NCI-H2196 treated with DMSO at 0.1 percent for 48 hours (cell line): ENCODE measurements around the gene FBXL13.
"Not testable (repeated sequence)": the region's sequence is repeated elsewhere in the genome, so short reads cannot be mapped to it uniquely, and the experiment has no call there.

Experiments
- DNase-seq: peaks from one replicate; lab custom pipeline; 2025; ENCODE audit not compliant: unreplicated experiment; lab: John Stamatoyannopoulos, UW

Gene FBXL13

DNA sequence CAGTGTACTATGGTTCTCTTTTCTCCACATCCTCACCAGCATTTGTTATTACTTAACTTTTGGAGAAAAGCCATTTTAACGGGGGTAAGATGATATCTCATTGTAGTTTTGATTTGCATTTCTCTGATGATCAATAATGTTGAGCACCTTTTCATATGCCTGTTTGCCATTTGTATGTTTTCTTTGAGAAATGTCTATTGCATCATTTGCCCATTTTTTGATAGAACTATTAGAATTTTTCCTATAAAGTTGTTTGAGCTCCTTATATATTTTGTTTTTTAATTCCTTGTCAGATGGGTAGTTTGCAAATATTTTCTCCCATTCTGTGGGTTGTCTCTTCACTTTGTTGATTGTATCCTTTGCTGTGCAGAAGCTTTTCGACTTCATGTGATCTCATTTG lies 172.5 kb downstream of the FBXL13 start:
- DNase-seq = not testable (repeated sequence)

DNA sequence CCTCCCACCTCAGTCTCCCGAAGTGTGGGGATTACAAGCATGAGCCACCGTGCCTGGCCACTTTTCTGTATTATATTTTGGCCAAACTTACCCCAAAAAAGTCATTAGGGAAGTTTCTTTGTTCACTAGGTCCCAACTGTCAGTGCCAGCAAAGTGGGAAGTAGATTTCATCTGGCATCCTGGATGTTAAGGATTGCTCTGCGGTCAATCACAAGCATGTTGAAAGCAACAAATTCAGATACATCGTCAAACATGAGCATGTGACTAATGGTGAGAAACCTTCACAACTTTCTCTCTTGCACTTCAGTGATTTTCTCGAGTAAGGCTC lies 176.1 kb downstream of the FBXL13 start:
- no peak for DNase-seq

- DNase-seq = no peak
These were observed 176.6 kb downstream of the FBXL13 start for GRCh38 chr7:102897856-102898531.

DNA sequence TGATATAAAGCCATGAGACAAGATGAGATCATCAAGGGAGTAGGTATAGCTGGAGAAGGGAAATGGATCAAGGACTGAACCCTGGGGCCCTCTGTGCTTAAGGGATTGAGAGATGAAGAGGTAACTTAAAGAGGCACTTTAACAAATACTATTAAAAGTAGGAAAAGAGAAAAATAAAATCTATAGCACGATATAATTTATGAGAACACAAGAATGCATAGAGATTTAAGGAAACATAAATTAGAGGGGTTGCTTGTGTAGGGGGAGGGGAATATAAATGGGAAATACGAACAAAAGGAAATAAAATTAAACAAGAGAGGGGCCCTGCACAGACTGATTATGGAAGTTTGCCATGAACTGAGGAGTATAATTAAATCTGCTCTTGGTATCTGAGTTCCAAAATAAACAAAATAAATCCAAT lies 177.4 kb downstream of the FBXL13 start:
- no peak for DNase-seq

- no peak for DNase-seq
These were observed 178.0 kb downstream of the FBXL13 start for GRCh38 chr7:102896585-102896984.

DNA sequence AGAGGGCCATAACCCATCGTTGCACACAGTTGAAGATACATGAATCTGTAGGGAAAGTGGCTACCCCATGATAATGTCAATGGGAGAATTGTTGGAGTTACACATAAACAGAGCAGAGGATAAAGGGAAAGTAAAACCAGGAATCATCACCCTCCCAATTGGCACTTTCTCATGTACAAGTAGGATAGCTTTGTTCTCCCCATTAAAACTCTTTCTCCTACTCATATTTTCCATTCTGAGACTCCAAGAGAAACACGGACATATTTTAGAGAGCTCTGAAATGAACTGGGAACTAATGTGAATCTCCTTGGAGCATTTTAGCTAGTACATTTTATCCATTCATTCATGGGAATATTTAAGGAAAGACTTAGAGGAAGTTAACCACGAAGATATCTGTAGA lies 179.0 kb downstream of the FBXL13 start:
- DNase-seq = no peak

DNA sequence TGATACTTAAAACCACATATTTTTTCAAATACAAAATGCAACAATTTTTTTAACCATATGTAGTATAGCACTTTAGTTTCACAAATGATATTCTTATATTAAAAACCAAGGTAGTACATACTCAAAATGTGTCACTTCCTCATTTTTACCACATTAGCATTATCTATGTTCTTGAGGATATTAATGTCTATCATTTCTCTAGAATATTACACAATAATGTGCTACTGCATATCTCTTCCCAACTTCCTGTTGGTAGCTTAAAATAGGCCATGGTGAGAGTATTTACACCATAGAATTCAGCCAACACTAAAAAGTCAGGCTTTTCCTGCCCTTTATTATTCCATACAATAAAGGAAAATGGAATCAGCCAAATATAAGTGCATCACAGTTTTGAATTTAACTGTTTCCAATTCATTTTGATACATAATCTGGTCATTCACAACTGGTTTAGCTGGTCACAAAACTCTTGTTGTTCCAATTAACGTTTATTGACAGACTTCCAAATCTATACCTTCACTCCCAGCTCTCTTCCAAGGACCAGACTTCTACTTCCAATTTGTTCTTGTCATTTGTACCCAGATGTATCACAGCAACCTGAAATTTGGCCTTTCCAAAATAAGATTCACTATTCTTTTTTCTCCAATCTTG lies 181.8 kb downstream of the FBXL13 start:
- DNase-seq = no peak

- no peak for DNase-seq
These were observed 182.8 kb downstream of the FBXL13 start for GRCh38 chr7:102891693-102892261.

GRCh38 chr7:102890971-102891692 lies 183.5 kb downstream of the FBXL13 start:
- no peak for DNase-seq

DNA sequence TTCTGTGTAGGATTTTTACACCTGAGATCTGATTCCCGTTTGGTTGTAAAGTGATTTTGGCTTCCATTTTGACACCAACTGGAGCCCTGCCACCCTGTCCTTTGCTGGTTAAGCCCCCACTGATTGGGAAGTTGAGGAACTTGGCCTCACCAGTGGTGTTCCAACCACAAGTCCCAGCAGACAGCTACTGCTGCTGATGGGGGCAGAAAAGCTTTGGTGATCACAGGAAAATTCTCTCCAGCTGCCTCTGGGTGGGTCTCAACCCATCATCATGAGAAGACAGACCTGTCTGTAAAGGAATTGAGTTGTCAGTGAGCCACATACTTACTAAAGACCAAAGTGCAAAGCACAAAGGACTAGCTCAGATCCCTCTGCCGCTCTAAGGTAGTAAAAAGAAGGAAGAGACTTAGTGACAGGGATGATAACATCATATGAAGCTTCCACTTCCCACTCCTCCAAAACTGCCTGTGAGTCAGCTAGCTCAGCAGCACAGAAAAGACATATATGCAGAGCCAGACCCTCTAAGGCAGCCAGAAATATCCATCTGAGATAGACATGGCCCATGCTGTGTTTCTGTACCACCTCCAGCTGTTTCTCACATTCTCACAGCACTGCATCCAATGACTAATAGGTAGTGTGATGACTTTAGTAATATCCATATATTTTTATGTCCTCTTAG lies 184.2 kb downstream of the FBXL13 start:
- DNase-seq = no peak

DNA sequence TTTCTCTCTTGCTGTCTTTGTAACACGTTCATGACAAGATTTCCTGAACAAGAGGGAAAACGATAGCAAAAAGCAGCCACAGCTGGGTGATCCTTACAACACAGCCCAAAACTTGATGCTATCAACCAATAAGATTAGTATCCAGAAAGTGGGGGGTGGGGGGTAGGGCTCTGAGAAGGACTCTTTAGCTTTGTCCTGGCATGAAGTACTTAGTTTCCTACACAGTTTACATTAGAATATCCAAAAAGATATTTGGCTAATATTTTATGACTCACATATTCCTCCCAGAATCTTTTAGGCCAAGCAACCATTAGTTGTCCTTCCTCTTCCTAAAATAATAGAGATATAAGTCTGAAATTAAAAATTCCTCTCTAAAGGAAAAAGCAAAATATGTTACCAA lies 184.7 kb downstream of the FBXL13 start:
- no peak for DNase-seq

DNA sequence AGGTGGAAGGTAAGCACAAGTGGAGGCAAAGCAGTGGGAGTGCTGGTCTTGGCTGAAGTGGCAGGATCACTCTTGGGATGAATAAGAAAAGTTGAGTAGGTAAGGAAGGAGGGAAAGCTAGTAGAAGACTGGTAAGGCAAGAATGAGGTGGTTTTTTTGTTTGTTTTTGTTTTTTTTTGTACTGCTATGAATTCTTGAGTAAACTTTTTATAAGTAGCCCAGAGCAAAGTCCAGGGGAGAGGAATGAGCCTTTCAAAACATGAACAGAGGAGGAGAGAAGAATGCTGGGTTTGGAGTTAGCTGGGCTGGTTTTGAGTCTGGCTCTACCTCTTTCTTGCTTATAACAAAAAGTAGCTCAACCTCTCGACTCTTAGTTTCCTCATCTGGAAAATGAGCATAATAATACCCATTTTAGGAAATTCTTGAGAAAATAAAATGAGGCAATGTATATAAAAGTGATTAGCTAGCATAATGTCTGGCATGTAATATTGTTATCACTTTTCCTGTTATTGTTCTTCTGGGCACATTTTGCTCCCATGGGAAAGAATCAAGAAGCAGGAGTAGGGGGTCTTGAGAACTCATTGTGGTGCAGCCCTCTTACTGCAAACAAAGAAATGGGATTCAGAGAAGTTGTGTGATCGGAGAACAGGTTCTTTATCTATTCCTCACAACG lies 185.9 kb downstream of the FBXL13 start:
- no peak for DNase-seq

- DNase-seq = no peak
These were observed 191.3 kb downstream of the FBXL13 start for GRCh38 chr7:102883098-102883860.

GRCh38 chr7:102875700-102876295 lies 198.8 kb downstream of the FBXL13 start:
- DNase-seq = no peak

DNA sequence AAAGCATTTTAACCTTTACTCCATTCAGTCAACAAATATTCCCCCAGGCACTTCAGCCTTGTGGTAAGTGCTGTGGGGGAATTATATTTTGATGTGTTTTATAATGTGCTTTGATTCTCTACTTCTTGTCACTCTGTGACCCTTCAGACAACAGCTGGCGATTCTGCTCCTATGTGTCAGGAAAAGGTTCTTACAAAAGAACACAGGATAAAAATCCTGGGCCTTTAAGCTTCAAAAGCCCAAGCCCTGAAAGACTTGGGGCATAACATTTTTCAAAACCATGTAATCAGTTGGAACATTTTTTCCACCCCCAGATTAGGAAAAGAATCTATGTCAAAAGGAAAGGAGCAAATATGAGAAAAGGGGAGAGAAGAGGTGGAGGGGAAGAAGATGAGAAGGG lies 199.6 kb downstream of the FBXL13 start:
- DNase-seq = no peak

DNA sequence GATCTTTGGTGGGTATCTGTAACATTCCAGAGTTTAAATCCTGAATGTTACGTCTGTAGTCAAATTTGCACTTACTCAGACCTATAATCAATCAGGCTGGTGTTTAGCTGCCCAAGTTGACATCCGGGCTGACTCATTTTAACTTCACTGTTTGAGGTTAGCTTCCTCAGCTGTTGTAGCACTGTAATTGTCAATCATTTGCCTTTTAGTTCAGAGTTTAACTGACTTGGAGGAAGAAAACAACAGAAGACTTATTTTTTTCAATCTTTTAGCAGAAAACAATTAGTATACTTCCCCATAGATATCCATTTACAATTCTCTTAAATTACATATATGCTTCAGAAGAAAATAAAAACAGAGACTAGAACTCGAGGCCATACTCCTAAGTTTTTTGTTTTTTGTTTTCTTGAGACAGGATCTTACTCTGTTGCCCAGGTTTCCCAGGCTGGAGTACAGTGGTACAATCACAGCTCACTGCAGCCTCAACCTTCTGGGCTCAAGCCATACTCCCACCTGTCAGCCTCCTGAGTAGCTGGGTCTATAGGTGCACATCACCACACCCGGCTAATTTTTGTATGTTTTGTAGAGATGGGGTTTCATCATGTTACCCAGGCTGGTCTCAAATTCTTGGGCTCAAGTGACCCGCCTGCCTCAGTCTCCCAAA lies 200.3 kb downstream of the FBXL13 start:
- no peak for DNase-seq

DNA sequence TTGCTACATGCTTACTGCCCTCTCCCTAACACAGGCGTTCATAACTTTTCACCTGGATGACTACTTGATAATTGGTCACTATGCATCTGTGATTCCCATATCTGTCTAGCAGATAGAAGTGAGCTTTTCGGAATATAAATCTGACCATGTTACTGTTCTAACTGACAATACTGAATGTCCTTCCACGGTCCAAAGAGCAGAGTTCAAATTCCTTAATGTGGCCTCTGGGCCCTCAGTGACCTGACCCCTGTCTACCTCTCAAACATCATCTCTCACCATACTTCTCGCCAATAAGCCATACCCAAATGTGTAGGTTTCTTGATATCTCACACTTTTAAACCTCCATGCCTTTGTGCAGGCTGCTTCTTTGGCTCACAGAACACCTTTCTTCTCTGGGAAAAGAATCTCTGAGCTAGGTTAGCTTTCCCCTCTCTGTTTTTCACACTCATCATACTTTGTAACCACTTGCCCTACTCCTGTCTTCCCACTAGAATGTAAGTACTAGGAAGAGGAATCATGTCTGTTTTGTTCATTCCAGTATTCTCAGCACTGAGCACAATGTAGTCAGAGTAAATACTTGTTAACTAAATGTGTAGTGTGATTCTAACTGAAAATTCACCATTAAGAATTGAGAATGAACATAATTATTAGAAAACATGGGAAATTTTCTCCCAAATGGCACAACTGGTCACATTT lies 201.0 kb downstream of the FBXL13 start:
- no peak for DNase-seq

GRCh38 chr7:102872460-102872859 lies 202.1 kb downstream of the FBXL13 start:
- no peak for DNase-seq

DNA sequence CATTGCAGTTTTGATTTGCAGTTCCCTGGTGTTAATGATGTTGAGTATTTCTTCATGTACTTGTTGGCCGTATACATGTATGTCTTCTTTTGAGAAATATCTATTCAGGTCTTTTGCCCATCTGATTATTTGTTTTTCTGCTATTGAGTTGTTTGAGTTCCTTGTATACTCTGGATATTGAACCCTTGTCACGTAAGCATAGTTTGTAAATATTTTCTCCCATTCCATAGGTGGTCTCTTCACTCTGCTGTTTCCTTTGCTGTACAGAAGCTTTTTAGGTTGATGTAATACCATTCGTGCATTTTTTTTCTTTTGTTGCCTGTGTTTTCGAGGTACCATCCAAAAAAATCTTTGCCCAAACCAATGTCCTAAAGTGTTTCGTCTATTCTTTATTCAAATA lies 205.4 kb downstream of the FBXL13 start:
- DNase-seq = no peak
